VCaP (cell line): ENCODE results near the gene MARK3.

ENCODE experiments used
- H3K27ac ChIP-seq: fragments of 450-650 bp; 2 replicates; pipeline ENCODE4 v1.5.1; 2017
- TF ChIP-seq, protein P1 (sequence below): fragments of 450-650 bp; conservative IDR thresholded peaks from 2 replicates; pipeline ENCODE4 v1.5.1; 2017; ENCODE audit warnings: mild to moderate bottlenecking, moderate library complexity

MARK3 gene

DNA sequence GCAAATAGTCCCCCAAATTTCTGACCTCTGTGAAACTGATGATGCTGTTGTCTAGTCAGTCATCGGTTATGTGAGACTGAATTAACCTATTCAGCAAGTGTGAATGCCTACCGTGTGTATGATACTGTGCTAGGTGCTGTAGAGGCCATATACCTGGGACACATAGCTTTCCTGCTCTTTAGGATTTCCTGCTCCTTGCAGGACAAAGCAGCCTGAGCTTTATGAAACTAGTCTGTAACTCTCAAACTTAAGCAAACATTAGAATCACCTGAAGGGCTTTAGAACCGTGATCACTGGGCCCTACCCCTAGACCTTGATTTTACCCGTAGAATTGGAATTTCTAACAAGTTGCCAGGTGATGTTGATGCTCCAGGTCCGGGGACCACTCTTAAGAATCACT lies 6.9 kb downstream of the MARK3 start:
- peak overlapping the region; percentile 52 for H3K27ac ChIP-seq
- TF ChIP-seq, protein P1, sequence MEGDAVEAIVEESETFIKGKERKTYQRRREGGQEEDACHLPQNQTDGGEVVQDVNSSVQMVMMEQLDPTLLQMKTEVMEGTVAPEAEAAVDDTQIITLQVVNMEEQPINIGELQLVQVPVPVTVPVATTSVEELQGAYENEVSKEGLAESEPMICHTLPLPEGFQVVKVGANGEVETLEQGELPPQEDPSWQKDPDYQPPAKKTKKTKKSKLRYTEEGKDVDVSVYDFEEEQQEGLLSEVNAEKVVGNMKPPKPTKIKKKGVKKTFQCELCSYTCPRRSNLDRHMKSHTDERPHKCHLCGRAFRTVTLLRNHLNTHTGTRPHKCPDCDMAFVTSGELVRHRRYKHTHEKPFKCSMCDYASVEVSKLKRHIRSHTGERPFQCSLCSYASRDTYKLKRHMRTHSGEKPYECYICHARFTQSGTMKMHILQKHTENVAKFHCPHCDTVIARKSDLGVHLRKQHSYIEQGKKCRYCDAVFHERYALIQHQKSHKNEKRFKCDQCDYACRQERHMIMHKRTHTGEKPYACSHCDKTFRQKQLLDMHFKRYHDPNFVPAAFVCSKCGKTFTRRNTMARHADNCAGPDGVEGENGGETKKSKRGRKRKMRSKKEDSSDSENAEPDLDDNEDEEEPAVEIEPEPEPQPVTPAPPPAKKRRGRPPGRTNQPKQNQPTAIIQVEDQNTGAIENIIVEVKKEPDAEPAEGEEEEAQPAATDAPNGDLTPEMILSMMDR: no peak

DNA sequence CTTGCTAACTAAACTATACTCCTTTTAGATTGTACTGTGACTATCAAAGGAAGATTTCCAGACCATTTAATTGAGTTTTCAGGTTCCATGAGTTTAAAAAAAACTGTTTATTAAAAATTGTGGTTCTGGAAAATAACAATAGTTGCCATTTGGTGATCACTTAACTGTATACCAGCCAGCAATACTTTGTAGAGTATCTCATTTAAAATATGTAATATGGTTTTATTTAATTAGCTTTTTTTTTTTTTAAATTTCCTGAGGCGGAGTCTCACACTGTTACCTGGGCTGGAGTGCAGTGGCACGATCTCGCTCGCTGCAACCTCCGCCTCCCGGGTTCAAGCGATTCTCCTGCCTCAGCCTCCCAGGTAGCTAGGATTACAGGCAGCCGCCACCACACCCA lies 7.4 kb downstream of the MARK3 start:
- TF ChIP-seq, protein P1: no peak

DNA sequence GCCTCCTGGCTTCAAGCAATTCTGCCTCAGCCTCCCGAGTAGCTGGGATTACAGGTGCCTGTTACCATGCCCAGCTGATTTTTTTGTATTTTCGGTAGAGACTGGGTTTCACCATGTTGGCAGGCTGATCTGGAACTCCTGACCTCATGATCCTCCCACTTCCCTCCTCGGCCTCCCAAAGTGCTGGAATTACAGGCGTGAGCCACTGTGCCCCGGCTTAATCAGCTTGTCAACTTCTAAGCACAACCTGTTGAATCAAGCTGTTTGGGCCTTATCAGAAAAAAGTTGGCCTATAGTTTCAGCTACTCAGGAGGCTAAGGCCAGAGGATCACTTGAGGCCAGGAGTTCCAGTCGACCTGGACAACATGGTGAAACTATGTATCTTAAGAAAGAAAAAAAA lies 7.9 kb downstream of the MARK3 start:
- TF ChIP-seq, protein P1: no peak
- H3K27ac ChIP-seq: peak overlapping the region; percentile 52; the same call in 1 of the 2 replicates

More for the DNA sequence above, 7.4 kb downstream of the MARK3 start:
- peak overlapping the region; percentile 52 for H3K27ac ChIP-seq

DNA sequence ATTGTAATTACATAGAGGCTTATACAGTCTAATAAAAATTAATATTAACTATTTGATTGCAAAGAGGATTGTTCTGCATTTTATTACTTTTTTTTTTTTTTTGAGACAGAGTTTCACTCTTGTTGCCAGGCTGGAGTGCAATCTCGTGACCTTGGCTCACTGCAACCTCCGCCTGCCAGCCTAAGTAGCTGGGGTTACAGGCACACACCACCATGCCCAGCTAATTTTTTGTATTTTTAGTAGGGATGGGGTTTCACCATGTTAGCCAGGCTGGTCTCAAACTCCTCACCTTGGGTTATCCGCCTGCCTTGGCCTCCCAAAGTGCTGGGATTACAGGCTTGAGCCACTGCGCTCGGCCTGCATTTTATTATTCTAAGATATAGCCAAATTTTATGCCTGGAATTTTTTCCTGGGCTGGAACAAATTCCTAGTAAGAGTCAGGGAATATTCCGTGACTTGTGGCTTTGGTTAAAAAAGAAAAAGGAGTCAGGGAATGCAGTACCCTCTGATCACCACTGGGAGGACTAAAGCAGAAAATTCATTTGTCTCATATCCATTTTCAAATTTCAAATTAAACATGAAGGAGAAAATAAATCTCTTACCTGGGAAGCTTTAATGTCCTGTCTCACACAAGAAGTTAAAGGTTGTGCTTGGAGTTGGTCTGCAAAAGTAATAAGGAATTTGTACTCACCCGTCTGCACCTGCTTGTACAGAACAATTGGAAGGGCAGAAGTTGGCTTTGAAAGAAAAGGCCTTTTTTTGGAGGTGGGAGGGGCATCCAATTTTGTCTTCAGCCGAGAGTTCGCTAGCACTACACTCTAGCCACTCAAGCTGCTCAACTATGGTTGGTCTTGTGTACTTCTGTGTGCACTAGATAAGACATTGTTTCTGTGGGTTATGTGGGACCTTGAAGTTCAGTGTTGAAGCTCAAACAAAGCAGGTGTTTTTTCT lies 8.7 kb downstream of the MARK3 start:
- H3K27ac ChIP-seq: peak overlapping the region; percentile 52; the same call in 1 of the 2 replicates
- TF ChIP-seq, protein P1: peak; percentile 81

DNA sequence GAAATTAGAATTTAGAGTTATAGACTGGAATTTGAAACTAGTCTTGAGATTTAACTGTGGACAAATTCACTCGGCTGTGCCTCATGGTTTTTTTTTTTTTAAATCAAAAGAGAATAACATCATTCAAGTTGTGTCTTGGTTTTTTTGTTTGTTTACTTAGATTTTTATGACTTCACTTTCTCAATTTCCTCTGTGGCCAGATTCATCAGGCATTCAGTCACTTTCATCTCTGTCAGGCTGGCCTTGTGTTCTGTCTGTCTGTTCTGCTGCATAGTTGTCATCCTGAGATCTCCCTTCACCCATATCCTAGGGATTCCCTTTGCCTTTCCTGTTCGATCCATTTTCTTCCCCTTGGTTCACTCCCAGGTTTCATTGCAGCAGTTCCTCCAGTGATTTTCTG lies 10.0 kb downstream of the MARK3 start:
- peak overlapping the region; percentile 52 for H3K27ac ChIP-seq
- TF ChIP-seq, protein P1: no peak

DNA sequence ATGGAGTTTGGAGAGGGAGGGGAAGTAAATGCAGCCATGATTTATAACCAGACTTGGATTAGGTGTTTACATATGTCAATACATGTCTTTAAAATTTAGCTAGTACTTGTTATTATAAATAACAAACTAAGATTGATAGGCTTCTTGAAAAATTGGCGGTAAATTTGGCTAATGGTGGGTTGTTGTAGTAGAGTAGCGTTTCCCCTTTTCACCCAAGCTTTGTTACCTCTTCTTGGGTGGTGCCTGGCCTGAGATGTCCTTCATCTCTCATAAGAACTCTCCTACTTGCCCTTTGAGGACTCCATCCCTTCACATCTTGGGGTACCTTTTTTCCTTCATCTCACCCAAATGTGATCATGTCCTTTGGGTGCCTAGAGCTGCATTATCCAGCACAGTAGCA lies 11.2 kb downstream of the MARK3 start:
- peak overlapping the region; percentile 52 for H3K27ac ChIP-seq
- TF ChIP-seq, protein P1: no peak

DNA sequence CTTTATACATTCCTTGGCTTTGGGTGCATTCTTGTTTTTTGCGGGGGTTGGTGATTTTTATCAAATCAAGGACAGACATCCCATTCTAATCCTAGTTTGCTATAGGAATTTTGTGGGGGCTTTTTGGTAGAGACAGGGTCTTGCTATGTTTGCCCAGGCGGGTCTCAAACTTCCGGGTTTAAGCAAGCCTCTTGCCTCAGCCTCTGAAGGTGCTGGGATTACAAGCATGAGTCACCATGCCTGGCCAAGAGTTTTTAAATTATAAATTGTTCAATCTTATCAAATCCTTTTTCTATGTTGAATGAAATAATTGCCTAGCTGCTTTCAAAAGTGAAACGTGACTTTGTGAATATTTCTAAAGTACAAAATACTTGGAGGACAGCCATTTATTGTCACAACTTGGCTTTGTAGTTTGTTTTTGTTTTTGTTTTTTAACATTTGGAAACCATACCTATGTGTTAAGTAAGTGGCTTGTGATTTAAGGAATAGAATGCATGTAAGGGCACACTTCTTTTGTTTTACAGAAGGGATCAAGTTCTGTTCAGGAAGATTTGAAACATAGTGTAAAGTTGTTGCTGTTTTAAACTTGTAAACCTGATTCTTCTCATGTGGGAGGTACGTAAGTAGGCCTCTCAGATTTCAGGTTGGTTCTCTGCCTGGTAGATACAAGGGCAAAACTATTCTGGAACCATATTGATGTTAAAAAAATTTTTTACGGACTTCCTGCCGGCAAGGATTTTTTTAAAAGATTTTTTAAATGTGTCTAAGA lies 13.4 kb downstream of the MARK3 start:
- no peak overlapping the region; the same call in 1 of the 2 replicates for H3K27ac ChIP-seq
- TF ChIP-seq, protein P1: no peak
